A549 (cell line): ENCODE measurements around the gene RBMS3.

ENCODE experiments used
- BHLHE40 ChIP-seq: IDR thresholded peaks from 2 replicates; pipeline ENCODE4 v1.6.1; 2012; ENCODE audit warnings: low read depth, low read length, inconsistent platforms
- EP300 ChIP-seq, 2 experiments: fragments of >200 bp; sonication (Bioruptor Twin); formaldehyde crosslinking; IDR thresholded peaks; 2 replicates in 1 of 2; 3 replicates in 1 of 2; pipeline ENCODE4 v1.6.1; 2016 to 2017
- HOXA7 ChIP-seq: fragments of 250-450 bp; sonication (Bioruptor Pico); IDR thresholded peaks from 2 replicates; pipeline ENCODE4 v1.5.0; 2020; ENCODE audit warnings: mild to moderate bottlenecking, moderate library complexity
- KDM1A ChIP-seq: fragments of 200-600 bp; sonication (generic); IDR thresholded peaks from 2 replicates; pipeline ENCODE4 v1.6.1; 2016; ENCODE audit warnings: low read depth, mild to moderate bottlenecking
- MAFK ChIP-seq: fragments of 450-650 bp; IDR thresholded peaks from 2 replicates; pipeline ENCODE4 v1.6.1; 2014; ENCODE audit not compliant: partially characterized antibody
- MYC ChIP-seq: IDR thresholded peaks from 2 replicates; pipeline ENCODE4 v1.6.1; 2012; ENCODE audit warnings: mild to moderate bottlenecking, inconsistent platforms, low read length, improper control_type of control experiment, borderline replicate concordance
- NR3C1 ChIP-seq: fragments of >200 bp; sonication (Bioruptor Twin); formaldehyde crosslinking; IDR thresholded peaks from 3 replicates; pipeline ENCODE4 v1.6.1; 2017
- POLR2A ChIP-seq: IDR thresholded peaks from 2 replicates; pipeline ENCODE4 v1.6.1; 2012; ENCODE audit warnings: mild to moderate bottlenecking, low read length
- RAD21 ChIP-seq, 2 experiments: fragments of >200 bp in 1 of 2; sonication (Bioruptor Twin) in 1 of 2; formaldehyde crosslinking in 1 of 2; IDR thresholded peaks in 1 of 2; conservative IDR thresholded peaks in 1 of 2; 2 replicates in 1 of 2; 3 replicates in 1 of 2; pipeline ENCODE4 v1.6.1; 2012 to 2018; ENCODE audit warnings: inconsistent platforms in 1 of 2
- ZFP36 ChIP-seq: fragments of 450-650 bp; IDR thresholded peaks from 2 replicates; pipeline ENCODE4 v1.6.1; 2014; ENCODE audit warnings: borderline replicate concordance; ENCODE audit not compliant: partially characterized antibody
- TF ChIP-seq, protein P1 (sequence below): fragments of >200 bp; sonication (Bioruptor Twin); formaldehyde crosslinking; IDR thresholded peaks from 3 replicates; pipeline ENCODE4 v1.5.1; 2016
- TF ChIP-seq, protein P2 (sequence below): fragments of 200-600 bp; sonication (generic); IDR thresholded peaks from 2 replicates; pipeline ENCODE4 v1.6.1; 2016; ENCODE audit warnings: antibody characterized with exemption, mild to moderate bottlenecking, moderate library complexity
- TF ChIP-seq, protein P3 (sequence below): IDR thresholded peaks from 2 replicates; pipeline ENCODE4 v1.6.1; 2012
- TF ChIP-seq, protein P4 (sequence below): fragments of 450-650 bp; IDR thresholded peaks from 2 replicates; pipeline ENCODE4 v1.6.1; 2014; ENCODE audit warnings: antibody characterized with exemption

DNA sequence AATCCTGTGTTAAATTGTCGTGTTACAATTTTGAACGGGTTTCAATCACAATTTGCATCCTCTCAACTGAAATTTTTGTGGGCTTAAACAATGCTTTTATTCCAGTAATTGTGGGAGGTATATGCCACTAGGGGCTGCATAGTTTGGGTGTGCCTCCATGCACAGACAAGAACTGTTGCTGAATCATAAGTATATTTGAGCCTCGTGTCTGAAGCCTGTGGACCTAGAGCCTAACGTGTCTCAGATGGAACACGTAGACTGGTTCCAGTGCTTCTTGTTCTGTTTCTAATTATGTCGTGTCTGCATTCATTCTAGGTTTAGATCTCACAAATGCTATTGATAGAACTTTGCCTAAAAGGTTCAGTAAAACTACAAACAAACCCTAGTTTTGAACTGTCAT lies 363.4 kb downstream of the RBMS3 start:
- TF ChIP-seq RAD21 (conservative IDR thresholded peaks at IDR 0.05 in 1 of 2, IDR thresholded peaks at IDR 0.05 in 1 of 2) = no peak
- TF ChIP-seq, protein P1, sequence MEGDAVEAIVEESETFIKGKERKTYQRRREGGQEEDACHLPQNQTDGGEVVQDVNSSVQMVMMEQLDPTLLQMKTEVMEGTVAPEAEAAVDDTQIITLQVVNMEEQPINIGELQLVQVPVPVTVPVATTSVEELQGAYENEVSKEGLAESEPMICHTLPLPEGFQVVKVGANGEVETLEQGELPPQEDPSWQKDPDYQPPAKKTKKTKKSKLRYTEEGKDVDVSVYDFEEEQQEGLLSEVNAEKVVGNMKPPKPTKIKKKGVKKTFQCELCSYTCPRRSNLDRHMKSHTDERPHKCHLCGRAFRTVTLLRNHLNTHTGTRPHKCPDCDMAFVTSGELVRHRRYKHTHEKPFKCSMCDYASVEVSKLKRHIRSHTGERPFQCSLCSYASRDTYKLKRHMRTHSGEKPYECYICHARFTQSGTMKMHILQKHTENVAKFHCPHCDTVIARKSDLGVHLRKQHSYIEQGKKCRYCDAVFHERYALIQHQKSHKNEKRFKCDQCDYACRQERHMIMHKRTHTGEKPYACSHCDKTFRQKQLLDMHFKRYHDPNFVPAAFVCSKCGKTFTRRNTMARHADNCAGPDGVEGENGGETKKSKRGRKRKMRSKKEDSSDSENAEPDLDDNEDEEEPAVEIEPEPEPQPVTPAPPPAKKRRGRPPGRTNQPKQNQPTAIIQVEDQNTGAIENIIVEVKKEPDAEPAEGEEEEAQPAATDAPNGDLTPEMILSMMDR = no peak
- no peak for TF ChIP-seq NR3C1
- no peak for TF ChIP-seq ZFP36
- no peak for TF ChIP-seq POLR2A
- TF ChIP-seq BHLHE40 = no peak
- TF ChIP-seq MAFK = no peak
- TF ChIP-seq, protein P2, sequence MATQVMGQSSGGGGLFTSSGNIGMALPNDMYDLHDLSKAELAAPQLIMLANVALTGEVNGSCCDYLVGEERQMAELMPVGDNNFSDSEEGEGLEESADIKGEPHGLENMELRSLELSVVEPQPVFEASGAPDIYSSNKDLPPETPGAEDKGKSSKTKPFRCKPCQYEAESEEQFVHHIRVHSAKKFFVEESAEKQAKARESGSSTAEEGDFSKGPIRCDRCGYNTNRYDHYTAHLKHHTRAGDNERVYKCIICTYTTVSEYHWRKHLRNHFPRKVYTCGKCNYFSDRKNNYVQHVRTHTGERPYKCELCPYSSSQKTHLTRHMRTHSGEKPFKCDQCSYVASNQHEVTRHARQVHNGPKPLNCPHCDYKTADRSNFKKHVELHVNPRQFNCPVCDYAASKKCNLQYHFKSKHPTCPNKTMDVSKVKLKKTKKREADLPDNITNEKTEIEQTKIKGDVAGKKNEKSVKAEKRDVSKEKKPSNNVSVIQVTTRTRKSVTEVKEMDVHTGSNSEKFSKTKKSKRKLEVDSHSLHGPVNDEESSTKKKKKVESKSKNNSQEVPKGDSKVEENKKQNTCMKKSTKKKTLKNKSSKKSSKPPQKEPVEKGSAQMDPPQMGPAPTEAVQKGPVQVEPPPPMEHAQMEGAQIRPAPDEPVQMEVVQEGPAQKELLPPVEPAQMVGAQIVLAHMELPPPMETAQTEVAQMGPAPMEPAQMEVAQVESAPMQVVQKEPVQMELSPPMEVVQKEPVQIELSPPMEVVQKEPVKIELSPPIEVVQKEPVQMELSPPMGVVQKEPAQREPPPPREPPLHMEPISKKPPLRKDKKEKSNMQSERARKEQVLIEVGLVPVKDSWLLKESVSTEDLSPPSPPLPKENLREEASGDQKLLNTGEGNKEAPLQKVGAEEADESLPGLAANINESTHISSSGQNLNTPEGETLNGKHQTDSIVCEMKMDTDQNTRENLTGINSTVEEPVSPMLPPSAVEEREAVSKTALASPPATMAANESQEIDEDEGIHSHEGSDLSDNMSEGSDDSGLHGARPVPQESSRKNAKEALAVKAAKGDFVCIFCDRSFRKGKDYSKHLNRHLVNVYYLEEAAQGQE = no peak
- TF ChIP-seq MYC = no peak
- TF ChIP-seq, protein P3, sequence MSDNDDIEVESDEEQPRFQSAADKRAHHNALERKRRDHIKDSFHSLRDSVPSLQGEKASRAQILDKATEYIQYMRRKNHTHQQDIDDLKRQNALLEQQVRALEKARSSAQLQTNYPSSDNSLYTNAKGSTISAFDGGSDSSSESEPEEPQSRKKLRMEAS = no peak
- no peak for TF ChIP-seq EP300 (IDR thresholded peaks at IDR 0.05)
- TF ChIP-seq, protein P4, sequence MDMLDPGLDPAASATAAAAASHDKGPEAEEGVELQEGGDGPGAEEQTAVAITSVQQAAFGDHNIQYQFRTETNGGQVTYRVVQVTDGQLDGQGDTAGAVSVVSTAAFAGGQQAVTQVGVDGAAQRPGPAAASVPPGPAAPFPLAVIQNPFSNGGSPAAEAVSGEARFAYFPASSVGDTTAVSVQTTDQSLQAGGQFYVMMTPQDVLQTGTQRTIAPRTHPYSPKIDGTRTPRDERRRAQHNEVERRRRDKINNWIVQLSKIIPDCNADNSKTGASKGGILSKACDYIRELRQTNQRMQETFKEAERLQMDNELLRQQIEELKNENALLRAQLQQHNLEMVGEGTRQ = no peak
- TF ChIP-seq HOXA7 (CRISPR knock-in tag) = no peak
- TF ChIP-seq KDM1A = no peak
